GM12873 (cell line): ENCODE data around the gene SEPTIN3.
A peak's percentile ranks its signal among the peaks of the same experiment; 100 is the strongest.

ENCODE experiments used
- TF ChIP-seq, protein P1 (sequence below): IDR thresholded peaks from 2 replicates; pipeline ENCODE4 v1.5.1; 2012; ENCODE audit warnings: low read depth, mild to moderate bottlenecking, moderate library complexity, low read length, control low read depth; ENCODE audit not compliant: insufficient read depth; ENCODE audit errors: missing control alignments

The SEPTIN3 gene

DNA sequence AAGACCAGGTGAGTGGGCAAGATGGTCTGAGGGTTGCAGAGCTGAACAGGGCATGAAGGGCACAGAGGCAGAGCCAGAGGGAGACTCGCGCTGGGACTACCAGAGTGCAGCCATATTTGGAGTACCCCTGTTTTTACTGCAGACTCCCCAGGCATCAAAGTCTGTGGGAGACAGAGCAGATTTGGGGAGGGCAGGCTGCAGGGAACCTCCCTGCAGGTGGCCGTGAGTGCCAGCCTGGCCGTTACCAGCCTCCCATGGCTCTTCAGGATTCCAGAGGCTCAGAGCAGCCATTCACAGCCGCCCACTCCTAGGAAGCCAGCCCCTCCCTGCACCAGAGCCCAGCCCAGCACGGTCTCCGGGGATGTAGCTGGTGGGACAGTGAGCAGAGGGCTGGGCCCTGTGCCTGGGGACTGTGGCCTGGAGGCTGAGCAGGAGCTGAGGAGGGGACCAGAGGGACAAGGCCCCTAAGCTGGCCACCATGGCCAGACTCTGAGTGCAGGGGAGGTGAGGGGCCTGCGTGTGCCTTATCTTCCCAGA, at the start of gene SEPTIN3:
Gene SEPTIN3 (plus strand): TSS at position 334 of the 537 bp plus-strand sequence. CDS start 2,050 bp downstream, outside the sequence.
- TF ChIP-seq, protein P1, sequence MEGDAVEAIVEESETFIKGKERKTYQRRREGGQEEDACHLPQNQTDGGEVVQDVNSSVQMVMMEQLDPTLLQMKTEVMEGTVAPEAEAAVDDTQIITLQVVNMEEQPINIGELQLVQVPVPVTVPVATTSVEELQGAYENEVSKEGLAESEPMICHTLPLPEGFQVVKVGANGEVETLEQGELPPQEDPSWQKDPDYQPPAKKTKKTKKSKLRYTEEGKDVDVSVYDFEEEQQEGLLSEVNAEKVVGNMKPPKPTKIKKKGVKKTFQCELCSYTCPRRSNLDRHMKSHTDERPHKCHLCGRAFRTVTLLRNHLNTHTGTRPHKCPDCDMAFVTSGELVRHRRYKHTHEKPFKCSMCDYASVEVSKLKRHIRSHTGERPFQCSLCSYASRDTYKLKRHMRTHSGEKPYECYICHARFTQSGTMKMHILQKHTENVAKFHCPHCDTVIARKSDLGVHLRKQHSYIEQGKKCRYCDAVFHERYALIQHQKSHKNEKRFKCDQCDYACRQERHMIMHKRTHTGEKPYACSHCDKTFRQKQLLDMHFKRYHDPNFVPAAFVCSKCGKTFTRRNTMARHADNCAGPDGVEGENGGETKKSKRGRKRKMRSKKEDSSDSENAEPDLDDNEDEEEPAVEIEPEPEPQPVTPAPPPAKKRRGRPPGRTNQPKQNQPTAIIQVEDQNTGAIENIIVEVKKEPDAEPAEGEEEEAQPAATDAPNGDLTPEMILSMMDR, result no peak

- TF ChIP-seq, protein P1, result no peak
Measured at GRCh38 chr22:41920271-41920976, 48.8 kb upstream of the SEPTIN3 start.

GRCh38 chr22:41922328-41922727, 46.9 kb upstream of the SEPTIN3 start:
- TF ChIP-seq, protein P1, result no peak

DNA sequence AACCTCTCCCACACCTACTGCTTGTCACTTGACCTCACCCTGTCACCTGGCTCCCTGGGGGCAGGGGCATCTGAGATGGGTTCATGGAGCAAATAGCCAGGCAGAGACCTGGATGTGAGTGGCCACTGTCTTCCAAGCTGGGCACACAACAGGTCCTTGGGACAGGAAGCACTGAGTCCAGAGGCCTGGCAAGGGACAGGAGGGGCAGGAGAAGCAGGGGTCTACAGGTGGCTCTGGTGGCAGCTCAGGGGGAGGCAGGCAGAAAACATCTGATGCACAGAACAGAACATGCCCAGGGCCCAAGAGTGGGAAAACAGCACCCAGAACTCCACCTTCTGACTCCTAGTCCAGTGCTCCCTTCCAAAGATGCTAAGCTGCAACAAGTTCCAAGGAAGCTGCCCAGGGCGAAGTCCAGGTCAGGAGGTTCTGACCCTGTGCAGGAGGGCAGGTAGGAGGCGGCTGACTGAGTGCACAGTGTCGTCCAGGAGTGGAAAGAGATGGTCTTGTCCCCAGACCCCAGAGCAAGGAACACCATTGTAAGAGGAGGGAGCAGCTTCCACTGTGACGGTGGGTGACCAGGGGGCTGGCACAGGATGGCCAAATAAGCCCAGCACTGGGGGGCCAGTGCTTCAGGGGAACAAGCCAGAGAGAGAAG, 46.2 kb upstream of the SEPTIN3 start:
- TF ChIP-seq, protein P1, result no peak

DNA sequence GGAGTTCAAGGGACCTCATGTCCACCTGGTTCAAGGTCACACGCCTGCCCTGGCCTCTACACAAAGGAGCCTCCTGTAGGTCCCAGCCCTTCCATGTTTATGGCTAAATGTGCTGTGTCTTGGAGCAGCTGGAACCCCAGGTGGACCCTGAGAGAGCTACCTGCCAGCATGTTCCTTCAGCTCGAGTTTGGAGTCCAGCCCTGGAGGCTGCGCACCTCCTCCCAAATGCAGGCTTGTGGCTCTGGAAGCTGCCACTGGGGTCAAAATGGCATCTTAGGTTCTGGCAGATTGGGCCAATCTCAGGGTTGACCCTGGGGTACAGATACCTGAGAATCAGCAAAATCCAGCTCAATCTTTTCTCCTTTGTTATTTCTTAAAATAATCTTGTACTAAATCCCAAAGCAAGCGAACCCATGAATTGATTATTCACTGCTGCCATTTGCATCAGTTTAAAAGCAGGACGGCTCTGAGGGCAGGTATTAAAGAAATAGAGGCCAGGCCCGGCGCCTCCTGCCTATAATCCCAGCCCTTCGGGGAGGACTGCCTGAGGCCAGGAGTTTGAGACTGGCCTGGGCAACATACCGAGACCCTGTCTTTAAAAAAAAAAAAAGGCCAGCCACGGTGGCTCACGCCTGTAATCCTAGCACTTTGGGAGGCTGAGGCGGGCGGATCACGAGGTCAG, 45.5 kb upstream of the SEPTIN3 start:
- TF ChIP-seq, protein P1, result no peak

- TF ChIP-seq, protein P1, result peak; percentile 84
Measured at GRCh38 chr22:41925783-41926460, 43.3 kb upstream of the SEPTIN3 start.

- TF ChIP-seq, protein P1, result no peak
Measured at GRCh38 chr22:41927813-41928212, 41.4 kb upstream of the SEPTIN3 start.
